ENCODE measurements around the gene LRRC17. TPM values are rescaled to one million over a fixed set of nuclear protein-coding genes. Genes with fewer than 3 reads are reported as not detected.

Gene LRRC17
- total RNA-seq, 1 experiment from 2014 or later: 0.47 TPM

DNA sequence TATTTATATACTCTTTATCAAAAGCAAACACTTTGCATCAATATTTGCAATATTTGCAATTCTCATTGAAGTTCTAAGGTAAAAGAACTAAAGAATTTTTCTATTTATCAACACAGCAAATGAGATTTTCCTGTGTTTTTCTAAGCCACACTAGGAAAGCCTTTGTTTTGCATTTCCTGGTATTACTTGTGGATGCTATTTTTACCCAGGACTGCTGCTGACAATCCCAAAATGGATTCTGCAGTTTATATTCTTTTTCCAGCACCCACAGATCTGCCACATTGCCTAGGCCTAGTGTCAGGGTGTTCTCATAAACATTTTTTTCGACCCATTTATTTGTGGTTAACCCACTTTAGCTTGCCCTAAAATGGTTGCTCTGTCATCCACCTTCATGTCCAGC is 25.9 kb downstream of the LRRC17 start:
- RAD21 ChIA-PET (ENCODE audit: low non-redundant PET in 1 of 2, low total read pairs in 2 of 2, uncharacterized antibody in 2 of 2, unreplicated experiment in 2 of 2): no interaction called here
- DNase-seq (ENCODE audit: low read depth, low spot score) (no peak), ATAC-seq (no peak)
- no peaks in the 10 kb centered on the region for H3K9me3 ChIP-seq (ENCODE audit: control insufficient read depth in 1 of 2, insufficient read depth in 1 of 2, low read depth in 1 of 2, low read length in 2 of 2)
- no peak overlapping the region for H3K27ac ChIP-seq (ENCODE audit: low read depth, low read length)
- no TSS peak for BruUV-seq (replicated peaks)
- no peak overlapping the region for H3K4me3 ChIP-seq (replicated peaks in 1 of 2; ENCODE audit: low read depth in 1 of 2, low read length in 2 of 2)
- no peak overlapping the region for H3K9ac ChIP-seq (ENCODE audit: low read length)
- H4K20me1 ChIP-seq (ENCODE audit: insufficient read depth): no peaks in the 10 kb centered on the region
- no peaks in the 10 kb centered on the region for H3K4me1 ChIP-seq (ENCODE audit: control insufficient read depth in 1 of 2, insufficient read depth in 2 of 2, low read length in 2 of 2)
- no peaks in the 10 kb centered on the region for H3K36me3 ChIP-seq (ENCODE audit: control insufficient read depth in 1 of 2, insufficient read depth in 2 of 2, low read length in 2 of 2)
- CTCF ChIA-PET: no interaction called here
- no peaks in the 10 kb centered on the region for H3K9me2 ChIP-seq (ENCODE audit: insufficient read depth)
- no peaks in the 10 kb centered on the region for H3K27me3 ChIP-seq (ENCODE audit: insufficient read depth, low read length)
- intact Hi-C loops (cut with micrococcal nuclease): no loop called here
- no peak overlapping the region for H2AFZ ChIP-seq (ENCODE audit: low read depth, low read length, poor library complexity, severe bottlenecking)
- no peak for TF ChIP-seq FOSL1 (IDR thresholded peaks at IDR 0.05; ENCODE audit: low read depth)
- TF ChIP-seq SRF (IDR thresholded peaks at IDR 0.05; ENCODE audit: low read depth): no peak
- no peaks in the 10 kb centered on the region for H3K79me2 ChIP-seq (ENCODE audit: insufficient read depth, low read length)
- POLR2A ChIA-PET: no interaction called here
- no peak overlapping the region for H3K4me2 ChIP-seq (ENCODE audit: low read length)

DNA sequence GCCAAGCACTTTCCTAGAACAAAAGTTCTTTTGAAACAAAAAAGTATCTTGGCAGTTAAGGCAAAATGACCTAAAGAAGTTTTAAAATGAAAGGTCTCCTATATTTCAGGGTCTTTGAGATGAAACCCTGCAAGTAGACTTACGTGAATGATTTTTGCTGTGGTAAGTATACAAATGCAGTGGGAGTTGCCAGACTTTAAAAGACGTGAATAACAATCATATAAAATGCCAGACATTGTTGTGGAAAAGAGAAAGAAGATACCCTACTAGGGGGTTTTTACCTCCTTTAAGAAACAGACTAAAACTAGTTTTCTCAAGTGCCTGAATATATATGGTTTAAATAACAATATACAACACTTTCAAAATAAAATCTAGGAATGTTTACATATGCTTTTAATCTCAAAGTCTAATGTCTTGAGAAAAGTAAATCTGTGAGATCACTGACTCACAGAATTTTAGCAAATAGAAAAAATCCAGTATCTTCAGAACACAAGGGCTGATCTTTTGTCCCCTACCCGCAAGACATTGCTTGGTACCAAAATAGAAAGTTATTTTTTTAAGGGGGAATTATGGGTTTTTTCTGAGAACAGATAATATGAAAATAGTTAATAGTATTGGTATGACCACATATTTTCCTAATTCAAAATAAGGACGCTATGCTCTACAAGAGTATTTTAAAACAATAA is 29.5 kb downstream of the LRRC17 start:
- no peaks in the 10 kb centered on the region for H4K20me1 ChIP-seq (ENCODE audit: insufficient read depth)

More for the DNA sequence above, 29.5 kb downstream of the LRRC17 start:
- intact Hi-C loops (cut with micrococcal nuclease): no loop called here
- ChIA-PET POLR2A (no interaction called here), RAD21 (ENCODE audit: low non-redundant PET in 1 of 2, low total read pairs in 2 of 2, uncharacterized antibody in 2 of 2, unreplicated experiment in 2 of 2) (no interaction called here), CTCF (no interaction called here)
- BruUV-seq (replicated peaks): no TSS peak
- no peak for ATAC-seq
- no peak overlapping the region for H3K9ac ChIP-seq (ENCODE audit: low read length)
- DNase-seq (ENCODE audit: low read depth, low spot score): no peak
- no peaks in the 10 kb centered on the region for H3K79me2 ChIP-seq (ENCODE audit: insufficient read depth, low read length)
- no peaks in the 10 kb centered on the region for H3K9me3 ChIP-seq (ENCODE audit: control insufficient read depth in 1 of 2, insufficient read depth in 1 of 2, low read depth in 1 of 2, low read length in 2 of 2)
- no peaks in the 10 kb centered on the region for H3K4me1 ChIP-seq (ENCODE audit: control insufficient read depth in 1 of 2, insufficient read depth in 2 of 2, low read length in 2 of 2)
- H3K36me3 ChIP-seq (ENCODE audit: control insufficient read depth in 1 of 2, insufficient read depth in 2 of 2, low read length in 2 of 2): no peaks in the 10 kb centered on the region
- H3K4me2 ChIP-seq (ENCODE audit: low read length): no peak overlapping the region
- no peak overlapping the region for H3K4me3 ChIP-seq (replicated peaks in 1 of 2; ENCODE audit: low read depth in 1 of 2, low read length in 2 of 2)
- no peak overlapping the region for H2AFZ ChIP-seq (ENCODE audit: low read depth, low read length, poor library complexity, severe bottlenecking)
- H3K9me2 ChIP-seq (ENCODE audit: insufficient read depth): no peaks in the 10 kb centered on the region
- TF ChIP-seq ZNF274 (IDR thresholded peaks at IDR 0.05; ENCODE audit: low read depth, low read length): no peak
- TF ChIP-seq, protein P1, sequence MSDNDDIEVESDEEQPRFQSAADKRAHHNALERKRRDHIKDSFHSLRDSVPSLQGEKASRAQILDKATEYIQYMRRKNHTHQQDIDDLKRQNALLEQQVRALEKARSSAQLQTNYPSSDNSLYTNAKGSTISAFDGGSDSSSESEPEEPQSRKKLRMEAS (IDR thresholded peaks at IDR 0.05): no peak
- TF ChIP-seq EGR1 (IDR thresholded peaks at IDR 0.05; ENCODE audit: low read depth): no peak
- TF ChIP-seq, protein P2, sequence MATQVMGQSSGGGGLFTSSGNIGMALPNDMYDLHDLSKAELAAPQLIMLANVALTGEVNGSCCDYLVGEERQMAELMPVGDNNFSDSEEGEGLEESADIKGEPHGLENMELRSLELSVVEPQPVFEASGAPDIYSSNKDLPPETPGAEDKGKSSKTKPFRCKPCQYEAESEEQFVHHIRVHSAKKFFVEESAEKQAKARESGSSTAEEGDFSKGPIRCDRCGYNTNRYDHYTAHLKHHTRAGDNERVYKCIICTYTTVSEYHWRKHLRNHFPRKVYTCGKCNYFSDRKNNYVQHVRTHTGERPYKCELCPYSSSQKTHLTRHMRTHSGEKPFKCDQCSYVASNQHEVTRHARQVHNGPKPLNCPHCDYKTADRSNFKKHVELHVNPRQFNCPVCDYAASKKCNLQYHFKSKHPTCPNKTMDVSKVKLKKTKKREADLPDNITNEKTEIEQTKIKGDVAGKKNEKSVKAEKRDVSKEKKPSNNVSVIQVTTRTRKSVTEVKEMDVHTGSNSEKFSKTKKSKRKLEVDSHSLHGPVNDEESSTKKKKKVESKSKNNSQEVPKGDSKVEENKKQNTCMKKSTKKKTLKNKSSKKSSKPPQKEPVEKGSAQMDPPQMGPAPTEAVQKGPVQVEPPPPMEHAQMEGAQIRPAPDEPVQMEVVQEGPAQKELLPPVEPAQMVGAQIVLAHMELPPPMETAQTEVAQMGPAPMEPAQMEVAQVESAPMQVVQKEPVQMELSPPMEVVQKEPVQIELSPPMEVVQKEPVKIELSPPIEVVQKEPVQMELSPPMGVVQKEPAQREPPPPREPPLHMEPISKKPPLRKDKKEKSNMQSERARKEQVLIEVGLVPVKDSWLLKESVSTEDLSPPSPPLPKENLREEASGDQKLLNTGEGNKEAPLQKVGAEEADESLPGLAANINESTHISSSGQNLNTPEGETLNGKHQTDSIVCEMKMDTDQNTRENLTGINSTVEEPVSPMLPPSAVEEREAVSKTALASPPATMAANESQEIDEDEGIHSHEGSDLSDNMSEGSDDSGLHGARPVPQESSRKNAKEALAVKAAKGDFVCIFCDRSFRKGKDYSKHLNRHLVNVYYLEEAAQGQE (IDR thresholded peaks at IDR 0.05; ENCODE audit: low read depth): no peak
- TF ChIP-seq YY1 (IDR thresholded peaks at IDR 0.05; ENCODE audit: extremely low read depth, insufficient replicate concordance, low read depth, low read length): no peak
- TF ChIP-seq, protein P3, sequence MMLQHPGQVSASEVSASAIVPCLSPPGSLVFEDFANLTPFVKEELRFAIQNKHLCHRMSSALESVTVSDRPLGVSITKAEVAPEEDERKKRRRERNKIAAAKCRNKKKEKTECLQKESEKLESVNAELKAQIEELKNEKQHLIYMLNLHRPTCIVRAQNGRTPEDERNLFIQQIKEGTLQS (IDR thresholded peaks at IDR 0.05): no peak
- TF ChIP-seq POLR2AphosphoS5 (IDR thresholded peaks at IDR 0.05; ENCODE audit: low read depth, low read length): no peak
- TF ChIP-seq EZH2 (IDR thresholded peaks at IDR 0.05): no peak
- no peak for TF ChIP-seq ELF1 (IDR thresholded peaks at IDR 0.05; ENCODE audit: borderline replicate concordance, low read depth)
- no peak for TF ChIP-seq POLR2A (IDR thresholded peaks at IDR 0.05; ENCODE audit: borderline replicate concordance, extremely low read depth, insufficient read depth, insufficient read length)
- TF ChIP-seq FOSL1 (IDR thresholded peaks at IDR 0.05; ENCODE audit: low read depth): no peak
- no peak for TF ChIP-seq SRF (IDR thresholded peaks at IDR 0.05; ENCODE audit: low read depth)
- no peak for TF ChIP-seq CBX3 (IDR thresholded peaks at IDR 0.05; ENCODE audit: low read depth)
- no peak overlapping the region for H3K27ac ChIP-seq (ENCODE audit: low read depth, low read length)
- no peaks in the 10 kb centered on the region for H3K27me3 ChIP-seq (ENCODE audit: insufficient read depth, low read length)

All from HCT116 (cell line).